HL-60 (cell line): ENCODE data around the gene MEMO1.
"Not testable (repeated sequence)": the region's sequence is repeated elsewhere in the genome, so short reads cannot be mapped to it uniquely, and the experiment has no call there.

ENCODE experiments used
- CTCF ChIP-seq: IDR thresholded peaks from one replicate; pipeline ENCODE4 v1.5.1; 2011; ENCODE audit warnings: low read length, control low read depth, inconsistent platforms; ENCODE audit not compliant: insufficient read depth
- REST ChIP-seq: IDR thresholded peaks from 2 replicates; pipeline ENCODE4 v1.6.1; 2012; ENCODE audit warnings: low read depth; ENCODE audit not compliant: insufficient replicate concordance
- SPI1 ChIP-seq: IDR thresholded peaks from 2 replicates; pipeline ENCODE4 v1.6.1; 2012; ENCODE audit warnings: low read depth, mild to moderate bottlenecking, borderline replicate concordance

DNA sequence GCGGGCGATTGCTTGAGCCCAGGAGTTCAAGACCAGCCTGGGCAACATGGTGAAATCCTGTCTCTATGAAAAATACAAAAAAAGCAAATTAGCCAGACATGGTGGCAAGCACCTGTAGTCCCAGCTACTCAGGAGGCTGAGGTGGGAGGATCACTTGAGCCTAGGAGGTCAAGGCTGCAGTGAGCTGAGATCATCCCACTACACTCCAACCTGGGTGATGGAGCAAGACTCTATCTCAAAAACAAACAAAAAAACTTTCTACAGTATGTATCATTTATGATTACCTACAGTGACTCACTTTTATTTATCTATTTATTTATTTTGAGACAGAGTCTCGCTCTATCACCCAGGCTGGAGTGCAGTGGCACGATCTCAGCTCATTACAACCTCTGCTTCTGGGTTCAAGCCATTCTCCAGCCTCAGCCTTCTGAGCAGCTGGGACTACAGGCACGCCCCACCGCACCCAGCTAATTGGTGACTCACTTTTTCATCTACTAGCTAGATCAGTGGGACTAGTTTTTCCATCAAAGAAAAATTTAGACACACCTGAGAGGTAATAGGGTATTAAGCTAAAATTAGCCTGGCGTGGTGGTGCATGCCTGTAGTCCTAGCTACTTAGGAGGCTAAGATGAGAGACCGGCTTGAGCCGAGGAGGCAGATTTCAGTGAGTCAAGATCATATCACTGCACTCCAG lies 8.1 kb upstream of the MEMO1 start:
- not testable (repeated sequence) for TF ChIP-seq SPI1, CTCF, REST
